Astrocyte of the spinal cord (primary cell): ENCODE results near the gene CRACDL.

Source experiments
- DNase-seq: peaks from one replicate; pipeline ENCODE4 v3.0.0; 2011; ENCODE audit warnings: low read depth, low spot score
- H3K4me3 ChIP-seq: 2 replicates; pipeline ENCODE4 v1.5.1; 2011; ENCODE audit warnings: low read depth, mild to moderate bottlenecking, low read length, moderate library complexity
- in situ Hi-C: cut with HindIII; loops from 2 replicates; pipeline ENCODE4 v1.10.0; 2017; ENCODE audit warnings: low sequenced_read_pairs
- TF ChIP-seq, protein P1 (sequence below): IDR thresholded peaks from 2 replicates; pipeline ENCODE4 v1.5.1; 2012; ENCODE audit warnings: low read depth, mild to moderate bottlenecking, low read length, inconsistent platforms

CRACDL gene

DNA sequence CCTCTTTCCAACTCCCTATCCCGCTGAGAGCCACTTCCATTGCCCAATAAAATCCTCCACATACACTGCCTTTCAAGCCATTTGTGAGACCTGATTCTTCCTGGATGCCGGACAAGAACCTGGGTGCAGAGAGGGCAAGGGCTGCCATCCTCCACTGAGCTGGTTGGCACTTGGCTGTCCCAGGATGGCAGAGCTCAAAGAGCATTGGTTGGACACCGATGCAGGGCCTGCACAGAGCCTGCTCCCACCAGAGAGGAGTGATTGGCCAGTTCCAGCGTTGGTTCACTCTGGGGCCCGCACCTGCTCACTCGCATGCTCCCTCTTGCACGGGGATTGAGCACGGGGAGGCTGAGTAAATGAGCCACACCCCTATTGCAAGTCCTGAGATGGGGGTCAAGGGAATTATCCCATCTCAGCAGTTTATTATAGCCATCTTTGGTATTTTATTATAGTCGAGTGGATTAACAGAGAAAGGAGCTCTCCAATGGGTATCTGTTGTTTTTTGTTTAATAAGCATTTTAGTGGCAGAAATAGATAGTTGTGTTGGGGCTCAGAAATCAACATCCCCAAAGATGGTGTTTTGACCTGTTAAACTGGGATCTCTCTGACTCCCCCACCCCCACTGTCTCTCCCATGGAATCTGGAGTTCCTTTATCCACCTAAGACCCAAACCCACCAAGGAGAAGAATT, 185.3 kb downstream of the CRACDL start:
- TF ChIP-seq, protein P1, sequence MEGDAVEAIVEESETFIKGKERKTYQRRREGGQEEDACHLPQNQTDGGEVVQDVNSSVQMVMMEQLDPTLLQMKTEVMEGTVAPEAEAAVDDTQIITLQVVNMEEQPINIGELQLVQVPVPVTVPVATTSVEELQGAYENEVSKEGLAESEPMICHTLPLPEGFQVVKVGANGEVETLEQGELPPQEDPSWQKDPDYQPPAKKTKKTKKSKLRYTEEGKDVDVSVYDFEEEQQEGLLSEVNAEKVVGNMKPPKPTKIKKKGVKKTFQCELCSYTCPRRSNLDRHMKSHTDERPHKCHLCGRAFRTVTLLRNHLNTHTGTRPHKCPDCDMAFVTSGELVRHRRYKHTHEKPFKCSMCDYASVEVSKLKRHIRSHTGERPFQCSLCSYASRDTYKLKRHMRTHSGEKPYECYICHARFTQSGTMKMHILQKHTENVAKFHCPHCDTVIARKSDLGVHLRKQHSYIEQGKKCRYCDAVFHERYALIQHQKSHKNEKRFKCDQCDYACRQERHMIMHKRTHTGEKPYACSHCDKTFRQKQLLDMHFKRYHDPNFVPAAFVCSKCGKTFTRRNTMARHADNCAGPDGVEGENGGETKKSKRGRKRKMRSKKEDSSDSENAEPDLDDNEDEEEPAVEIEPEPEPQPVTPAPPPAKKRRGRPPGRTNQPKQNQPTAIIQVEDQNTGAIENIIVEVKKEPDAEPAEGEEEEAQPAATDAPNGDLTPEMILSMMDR: no peak
- no peak for DNase-seq
- in situ Hi-C loops: no loop called here
- H3K4me3 ChIP-seq: no peak overlapping the region

DNA sequence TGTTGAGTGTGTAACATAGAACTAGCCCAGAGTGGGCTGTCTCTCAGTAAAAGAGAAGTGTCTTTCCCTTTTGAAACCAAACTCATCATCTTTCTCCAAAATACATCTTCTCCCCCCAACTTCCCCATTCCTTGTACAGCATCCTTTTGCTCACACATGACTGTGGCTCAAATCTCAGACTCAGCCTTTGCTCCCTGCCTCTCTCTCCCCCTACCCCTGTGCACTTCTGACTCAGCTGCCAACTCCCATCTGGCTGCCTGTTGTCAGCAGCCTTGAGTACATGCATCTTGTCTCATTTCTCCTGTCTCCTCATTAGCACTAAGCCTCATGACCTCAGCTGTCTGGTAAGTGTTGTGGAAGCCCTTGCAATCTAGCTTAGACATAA, 187.0 kb downstream of the CRACDL start:
- DNase-seq: no peak
- H3K4me3 ChIP-seq: no peak overlapping the region
- in situ Hi-C loops: no loop called here
- TF ChIP-seq, protein P1: no peak

DNA sequence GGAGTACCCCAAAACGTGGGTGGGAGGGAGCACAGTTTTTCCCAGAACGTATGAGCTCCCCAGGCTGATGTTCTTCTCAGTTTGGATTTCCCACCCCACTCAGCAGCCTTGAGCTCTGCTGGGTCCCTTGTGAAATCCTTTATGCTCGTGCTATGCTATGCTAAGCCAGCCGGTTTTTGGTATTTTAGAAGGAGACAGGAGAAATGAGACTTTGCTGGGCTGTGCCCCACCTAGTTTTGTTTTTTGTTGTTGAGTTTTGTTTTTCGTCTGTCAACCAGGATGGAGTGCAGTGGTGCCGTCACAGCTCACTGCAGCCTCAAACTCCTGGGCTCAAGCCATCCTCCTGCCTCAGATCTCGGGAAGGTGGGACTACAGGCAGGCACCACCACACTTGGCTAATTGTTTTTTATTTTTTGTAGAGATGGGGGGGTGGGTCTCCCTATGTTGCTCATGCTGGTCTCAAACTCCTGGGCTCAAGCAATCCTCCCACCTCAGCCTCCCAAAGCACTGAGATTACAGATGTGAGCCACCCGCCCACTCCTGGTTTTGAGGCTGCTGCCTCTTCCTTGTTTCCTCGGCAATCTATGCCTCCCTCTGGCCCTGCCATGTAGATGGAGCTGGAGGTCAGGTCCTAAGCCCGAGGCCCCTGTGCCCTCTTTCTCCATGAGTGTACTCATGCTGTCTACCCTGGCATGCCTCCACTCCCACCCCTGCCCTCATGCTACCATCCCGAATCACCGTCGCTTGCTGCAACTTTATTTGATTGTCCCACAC, 187.5 kb downstream of the CRACDL start:
- no peak for DNase-seq
- TF ChIP-seq, protein P1: no peak
- in situ Hi-C loops: no loop called here
- H3K4me3 ChIP-seq: no peak overlapping the region

DNA sequence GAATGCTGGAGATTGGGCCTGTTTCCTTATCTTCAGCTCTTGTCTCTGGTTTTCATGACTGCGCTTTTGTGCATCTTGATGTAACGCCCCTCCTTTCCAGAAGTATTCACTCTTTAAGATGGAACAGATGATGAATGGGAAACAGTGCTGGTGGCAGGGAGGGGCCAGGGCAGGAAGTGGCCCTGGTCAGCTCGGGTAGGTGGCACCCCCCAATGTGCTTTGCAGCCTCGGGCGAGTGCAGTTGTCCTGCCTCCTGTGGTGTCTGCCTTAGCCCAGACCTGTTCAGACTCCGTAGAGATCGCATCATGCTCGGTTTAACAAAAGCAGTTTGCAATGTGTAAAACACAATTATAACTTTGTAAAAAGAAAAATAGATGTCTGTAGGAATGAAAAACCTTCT, 188.1 kb downstream of the CRACDL start:
- in situ Hi-C loops: no loop called here
- no peak overlapping the region for H3K4me3 ChIP-seq
- no peak for DNase-seq
- TF ChIP-seq, protein P1: no peak

DNA sequence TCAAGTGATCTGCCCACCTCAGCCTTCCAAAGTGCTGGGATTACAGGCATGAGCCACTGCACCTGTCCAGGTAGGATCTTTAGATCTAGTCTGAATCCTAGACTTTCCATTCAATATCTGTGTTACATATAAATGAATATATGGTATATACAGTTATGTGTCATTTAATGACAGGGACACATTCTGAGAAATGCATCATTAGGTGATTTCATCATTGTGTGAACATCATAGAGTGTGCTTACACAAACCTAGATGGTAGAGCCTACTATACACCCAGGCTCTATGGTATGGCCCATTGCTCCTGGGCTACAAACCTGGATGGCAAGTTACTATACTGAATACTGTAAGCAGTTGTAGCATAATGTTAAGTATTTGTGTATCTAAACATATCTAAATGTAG, 189.6 kb downstream of the CRACDL start:
- no peak for DNase-seq
- H3K4me3 ChIP-seq: no peak overlapping the region
- in situ Hi-C loops: no loop called here
- TF ChIP-seq, protein P1: no peak

DNA sequence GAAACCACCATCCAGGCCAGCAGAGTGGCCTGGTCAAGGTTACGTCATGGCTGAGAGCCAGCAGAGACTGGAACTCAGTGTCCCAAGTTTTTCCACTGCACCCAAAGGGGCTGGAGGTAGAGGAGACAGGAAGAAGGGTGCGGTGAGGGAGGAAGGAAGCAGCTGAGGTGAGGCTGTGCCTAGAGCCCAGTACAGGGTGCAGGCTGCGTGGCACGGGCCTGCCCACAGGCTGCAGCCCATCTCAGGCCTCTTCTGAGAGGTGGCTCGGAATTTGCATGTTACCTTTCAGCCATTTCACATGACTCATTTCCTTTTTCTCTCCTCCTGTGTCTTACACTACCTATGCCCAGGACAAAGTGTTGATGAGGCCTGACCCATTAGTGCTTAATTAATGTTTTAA, 191.4 kb downstream of the CRACDL start:
- in situ Hi-C loops: no loop called here
- no peak overlapping the region for H3K4me3 ChIP-seq
- DNase-seq: no peak
- TF ChIP-seq, protein P1: no peak
